Superior temporal gyrus (tissue), 1 donor: ENCODE data around the gene TPST2.

Experiments used
- DNase-seq: peaks from one replicate; pipeline ENCODE4 v3.0.0-alpha.2; 2016; ENCODE audit errors: extremely low spot score

TPST2 gene

DNA sequence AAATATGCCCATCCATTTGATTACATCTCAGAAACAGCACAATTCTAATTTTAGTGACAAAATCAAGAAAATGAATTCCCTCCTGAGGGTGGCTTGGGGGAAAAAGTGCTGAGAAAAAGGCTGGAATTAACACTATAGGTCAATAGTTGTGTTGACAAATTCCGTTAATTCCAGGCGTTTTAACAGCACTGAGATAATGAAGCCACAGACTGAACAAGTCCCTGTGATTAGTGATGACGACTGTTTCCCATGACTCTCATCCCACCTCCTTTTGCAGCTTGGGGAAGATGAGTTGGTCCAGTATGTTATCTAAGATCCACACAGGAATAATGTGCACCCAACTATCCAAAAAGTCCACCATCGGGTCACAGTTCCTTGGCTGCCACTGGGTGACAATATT lies 93.5 kb downstream of the TPST2 start:
- no peak for DNase-seq

DNA sequence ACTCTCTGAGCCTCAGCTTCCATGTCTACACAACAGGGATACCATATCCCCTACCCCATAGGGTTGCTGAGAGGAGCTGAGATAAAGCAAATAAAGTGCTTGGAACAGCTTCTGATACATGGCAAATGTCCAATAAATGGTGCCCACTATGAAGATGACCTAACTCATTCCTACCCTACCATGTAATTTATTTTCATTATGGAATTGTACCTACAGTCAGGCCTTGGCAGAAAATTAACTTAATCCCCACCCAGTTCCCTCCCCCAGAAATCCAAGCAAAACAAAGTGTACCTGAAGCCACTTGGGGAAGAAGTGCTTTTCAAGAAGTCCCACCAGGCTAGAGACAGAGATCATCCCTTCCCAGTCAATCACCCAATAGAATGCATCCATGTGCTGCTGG lies 95.4 kb downstream of the TPST2 start:
- DNase-seq, result no peak

- no peak for DNase-seq
These were observed 97.7 kb downstream of the TPST2 start for GRCh38 chr22:26492220-26492619.

GRCh38 chr22:26489447-26490036 lies 100.4 kb downstream of the TPST2 start:
- no peak for DNase-seq

DNA sequence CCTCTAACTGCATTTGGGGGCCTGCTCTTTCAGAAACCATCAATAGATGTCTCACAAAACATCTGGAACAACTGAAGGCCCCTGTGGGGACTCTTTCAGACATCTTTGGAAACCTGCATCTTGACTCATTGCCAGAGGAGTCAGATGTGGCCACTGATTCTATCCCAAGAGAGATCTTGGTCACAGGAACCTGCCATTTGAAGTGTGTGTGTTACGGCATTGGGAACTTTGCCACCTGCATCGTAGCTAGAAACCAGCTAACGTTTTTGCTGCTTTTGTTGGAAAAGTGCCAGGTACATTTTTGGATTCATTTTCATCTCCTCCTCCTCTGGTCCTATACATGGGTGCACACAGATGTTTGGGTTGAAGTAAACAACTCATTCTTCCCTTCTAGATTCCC lies 101.9 kb downstream of the TPST2 start:
- DNase-seq, result no peak

GRCh38 chr22:26486394-26486793 lies 103.5 kb downstream of the TPST2 start:
- DNase-seq, result no peak

GRCh38 chr22:26485806-26486390 lies 104.0 kb downstream of the TPST2 start:
- no peak for DNase-seq

DNA sequence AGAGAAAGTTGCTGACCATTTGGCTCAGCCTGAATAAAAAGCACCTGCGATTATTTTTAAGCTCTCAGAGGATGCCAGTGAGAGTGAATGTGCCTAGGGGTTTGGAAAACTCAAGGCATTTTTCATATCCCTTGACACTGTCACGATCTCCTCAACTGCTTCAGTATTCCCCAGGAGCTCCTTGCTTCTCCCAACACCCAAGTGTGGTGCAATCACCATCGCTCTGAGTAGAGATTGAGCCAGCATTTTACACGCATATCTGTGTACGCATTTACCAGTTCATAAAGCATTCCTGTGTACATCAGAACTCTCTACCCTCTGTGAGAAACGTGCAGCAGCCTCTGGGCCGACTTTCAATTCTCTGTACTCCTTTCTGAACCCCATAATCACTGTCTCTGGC lies 104.9 kb downstream of the TPST2 start:
- DNase-seq, result no peak

DNA sequence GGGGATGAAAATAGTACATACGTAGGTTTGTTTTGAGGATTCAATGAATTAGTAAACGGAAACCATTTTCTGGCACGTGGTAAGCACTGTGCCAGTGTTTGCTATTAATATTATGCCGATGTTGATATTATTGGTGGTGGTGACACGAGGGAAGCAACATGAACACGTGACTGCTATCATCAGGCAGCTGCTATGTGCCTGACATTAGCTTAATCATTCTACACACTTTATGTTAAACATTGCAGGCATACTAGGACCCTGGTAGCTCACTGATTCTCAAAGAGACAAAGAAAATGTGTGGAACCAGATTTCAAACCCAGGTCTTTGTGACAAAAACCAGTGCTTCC lies 105.6 kb downstream of the TPST2 start:
- no peak for DNase-seq

DNA sequence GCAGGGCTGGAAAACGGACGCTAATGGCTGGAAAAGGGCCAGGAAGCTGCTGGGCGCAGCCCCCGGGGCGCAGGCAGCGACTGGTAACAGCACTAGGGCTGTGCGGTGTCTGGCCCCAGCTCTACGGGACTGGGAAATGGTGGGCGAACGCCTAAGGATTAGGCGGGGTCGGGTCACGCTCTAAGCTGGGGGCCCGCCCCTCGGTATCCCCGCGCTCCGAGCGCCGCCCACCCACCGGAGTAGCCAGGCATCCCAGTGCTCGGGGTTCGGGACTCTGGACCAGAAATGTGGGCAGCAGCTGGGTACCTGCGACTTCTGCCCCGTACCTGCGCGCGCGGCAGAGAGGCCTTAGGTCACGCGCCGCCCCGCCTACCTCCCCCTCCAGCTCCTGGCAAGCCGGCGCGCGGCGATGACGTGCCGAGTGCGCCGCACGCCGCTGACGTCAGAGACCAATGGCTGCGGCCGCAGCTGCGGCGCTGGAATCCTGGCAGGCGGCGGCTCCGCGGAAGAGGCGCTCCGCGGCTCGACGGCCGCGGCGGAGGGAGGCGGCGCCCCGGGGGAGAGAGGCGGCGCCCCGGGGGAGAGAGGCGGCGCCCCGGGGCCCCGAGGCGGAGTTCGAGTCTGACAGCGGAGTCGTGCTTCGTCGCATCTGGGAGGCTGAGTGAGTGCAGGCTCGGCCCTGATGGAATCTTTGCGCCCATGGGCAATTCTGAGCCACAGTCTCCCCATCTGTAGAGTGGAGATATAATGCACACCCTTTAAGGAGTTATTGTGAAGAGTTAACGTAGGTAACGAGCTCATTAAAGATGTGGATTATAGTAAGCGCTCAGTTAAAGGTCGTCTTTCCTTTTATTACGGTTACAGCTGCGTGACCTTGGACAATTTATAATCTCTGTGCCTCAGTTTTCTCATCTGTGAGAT lies 106.2 kb downstream of the TPST2 start, which contains the start of the genes HPS4 and SRRD:
HPS4 (minus strand) TSS at position 345 of the 921 bp plus-strand sequence. CDS start 2,021 bp downstream, outside the sequence.
SRRD (plus strand) TSS at position 439 of the 921 bp plus-strand sequence; CDS start at position 453, 14 bp downstream.
- DNase-seq, result peak; percentile 87

DNA sequence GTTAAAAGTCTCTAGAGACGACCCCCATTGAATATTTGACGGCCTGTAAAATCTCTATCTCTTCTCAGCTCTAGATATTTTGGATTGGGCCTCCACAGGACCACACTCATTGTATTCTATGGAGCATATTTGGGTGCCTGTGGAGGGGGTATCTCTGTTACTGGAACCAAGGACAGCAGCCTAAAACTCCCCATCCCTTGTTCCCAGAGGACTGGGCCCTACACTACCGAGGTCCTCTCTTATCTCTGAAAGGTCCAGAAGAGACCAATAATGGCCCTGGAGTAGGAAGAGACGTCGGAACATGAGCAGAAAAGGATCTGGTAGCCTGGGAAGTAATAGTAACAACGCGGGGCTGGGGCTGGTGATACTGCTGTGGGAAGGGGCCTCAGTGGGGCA lies 106.9 kb downstream of the TPST2 start:
- DNase-seq, result no peak

- DNase-seq, result no peak
These were observed 107.8 kb downstream of the TPST2 start for GRCh38 chr22:26482161-26482560.

- DNase-seq, result peak; percentile 45
These were observed 108.2 kb downstream of the TPST2 start for GRCh38 chr22:26481694-26482093.

DNA sequence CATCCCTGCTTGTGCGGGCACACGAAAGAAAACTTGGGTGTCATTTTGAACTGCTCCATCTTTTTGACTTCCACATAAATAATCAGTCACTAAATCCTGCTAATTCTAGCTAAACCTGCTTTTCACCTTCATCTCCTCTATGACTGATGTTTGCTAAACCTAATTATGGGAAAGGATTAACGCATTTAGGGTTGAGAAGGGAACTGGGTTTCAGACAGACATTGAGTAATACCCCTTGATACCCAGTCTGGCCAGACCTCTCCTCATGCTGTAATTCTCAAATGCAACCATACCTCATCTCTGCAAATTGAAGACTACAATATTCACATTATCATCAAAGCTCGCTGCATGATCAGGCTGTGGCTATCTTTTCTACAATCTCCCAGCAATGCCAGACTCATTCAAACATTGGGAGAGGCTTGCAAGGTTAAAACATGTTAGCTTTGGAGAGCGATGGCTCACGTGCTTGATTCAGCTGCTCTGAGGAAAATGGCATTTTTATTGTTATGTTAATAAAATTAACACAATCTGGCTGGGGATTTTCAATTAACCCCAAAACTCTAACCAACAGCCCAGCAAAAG lies 108.7 kb downstream of the TPST2 start:
- no peak for DNase-seq

DNA sequence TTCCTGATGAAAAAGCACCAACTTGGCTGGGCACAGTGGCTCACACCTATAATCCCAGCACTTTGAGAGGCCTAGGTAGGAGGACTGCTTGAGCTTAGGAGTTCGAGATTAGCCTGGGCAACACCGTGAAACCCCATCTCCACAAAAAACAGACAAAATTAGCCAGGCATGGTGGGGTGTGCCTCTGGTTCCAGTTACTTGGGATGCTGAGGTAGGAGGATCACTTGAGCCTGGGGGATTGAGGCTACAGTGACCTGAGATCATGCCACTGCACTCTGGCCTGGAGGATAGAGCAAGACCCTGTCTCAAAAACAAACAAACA lies 109.4 kb downstream of the TPST2 start:
- DNase-seq, result no peak

DNA sequence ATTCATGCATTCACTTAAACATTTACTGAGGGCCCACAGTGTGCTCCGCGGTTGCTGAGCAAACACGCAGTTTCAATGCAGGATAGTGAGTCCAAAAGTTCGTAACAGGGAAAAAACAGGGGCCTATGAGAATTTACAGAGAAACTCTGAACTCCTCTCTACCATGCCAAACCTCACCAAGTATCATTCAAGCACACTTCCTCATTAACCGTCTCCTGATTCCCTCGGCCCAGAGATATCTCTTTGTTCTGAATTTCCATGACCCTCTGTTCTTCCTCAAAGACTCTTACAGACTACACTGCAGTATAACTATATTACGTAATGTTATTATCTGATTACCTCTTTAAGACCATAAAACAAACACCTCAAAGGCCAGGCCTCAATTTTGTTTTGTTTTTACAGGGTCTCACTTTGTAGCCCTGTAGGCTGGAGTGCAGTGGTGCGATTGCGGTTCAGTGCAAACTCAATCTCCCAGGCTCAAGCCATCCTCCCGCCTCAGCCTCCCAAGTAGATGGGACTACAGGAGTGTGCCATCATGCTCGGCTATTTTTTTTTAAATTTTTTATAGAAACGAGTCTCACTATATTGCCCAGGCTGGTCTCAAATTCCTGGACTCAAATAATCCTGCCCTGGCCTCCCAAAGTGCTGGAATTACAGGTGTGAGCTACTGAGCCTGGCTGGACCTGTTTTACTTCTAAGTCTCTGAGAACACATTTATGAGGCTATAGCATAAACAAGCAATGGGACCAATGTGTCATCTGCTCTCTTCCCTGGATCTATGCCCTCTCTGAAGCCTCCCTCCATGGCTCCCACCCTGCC lies 109.9 kb downstream of the TPST2 start:
- no peak for DNase-seq

DNA sequence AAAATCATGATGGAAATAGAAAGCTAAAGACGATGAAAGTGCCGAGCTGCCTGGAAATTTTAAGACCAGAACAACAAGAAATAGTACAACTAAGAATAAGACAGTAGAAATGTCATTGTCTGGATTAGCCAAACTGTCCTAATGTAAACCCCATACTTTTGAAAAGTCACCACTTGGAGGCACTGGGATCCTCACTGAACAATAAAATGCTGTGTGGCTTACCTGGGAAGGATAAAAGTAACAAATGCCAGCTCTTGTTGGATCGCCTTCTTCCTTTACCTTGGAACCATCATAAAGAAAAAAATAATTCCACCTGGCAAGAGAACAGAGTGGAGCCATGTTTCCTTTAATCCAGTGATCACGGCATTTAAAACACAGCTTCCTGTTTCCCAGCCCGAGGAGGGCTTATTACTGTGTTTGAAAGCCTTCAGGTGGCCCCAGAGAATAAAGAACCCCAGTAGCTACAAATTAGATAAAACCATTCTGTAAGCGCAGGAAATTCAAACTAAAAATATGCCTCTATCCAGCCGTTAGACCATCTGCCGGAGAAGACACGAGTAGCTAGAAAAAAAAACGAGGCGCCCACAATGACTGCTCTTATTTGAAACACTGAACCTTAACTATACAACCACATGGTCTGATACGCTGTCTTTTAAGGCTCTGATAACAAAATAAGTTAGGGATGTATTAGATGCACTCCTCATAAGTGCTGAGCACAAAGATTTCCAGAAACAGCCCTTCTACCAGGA lies 110.7 kb downstream of the TPST2 start:
- DNase-seq, result peak; percentile 53

- no peak for DNase-seq
These were observed 112.6 kb downstream of the TPST2 start for GRCh38 chr22:26477341-26477731.

DNA sequence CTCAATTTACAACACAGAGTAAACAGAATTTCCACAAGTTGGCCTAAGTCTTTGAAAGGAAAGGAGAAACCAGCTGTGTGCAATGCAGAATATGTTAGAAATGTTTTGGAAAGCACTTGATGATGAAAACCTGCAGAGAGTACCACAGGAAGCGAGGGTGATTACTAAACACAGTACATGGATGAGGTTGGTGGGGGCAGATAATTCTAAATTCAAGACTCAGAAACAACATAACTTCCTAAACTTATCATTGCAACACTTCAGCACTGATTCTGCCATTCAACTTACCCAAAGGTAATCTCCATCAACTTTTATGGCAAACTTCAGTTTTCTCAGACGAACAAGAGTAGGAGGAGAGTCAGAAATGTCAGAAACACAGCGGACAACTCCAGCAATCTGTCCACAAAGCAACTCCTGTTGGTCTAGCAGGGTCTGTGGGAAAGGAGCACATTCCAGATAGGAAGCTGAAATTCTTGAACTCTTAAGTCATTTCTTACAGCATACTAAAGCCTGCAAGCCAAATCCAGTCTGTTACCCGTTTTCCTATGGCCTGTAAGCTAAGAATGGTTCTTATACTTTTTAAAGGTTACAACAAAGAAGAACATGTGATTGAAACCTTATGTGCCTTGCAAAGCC lies 113.1 kb downstream of the TPST2 start:
- DNase-seq, result no peak

DNA sequence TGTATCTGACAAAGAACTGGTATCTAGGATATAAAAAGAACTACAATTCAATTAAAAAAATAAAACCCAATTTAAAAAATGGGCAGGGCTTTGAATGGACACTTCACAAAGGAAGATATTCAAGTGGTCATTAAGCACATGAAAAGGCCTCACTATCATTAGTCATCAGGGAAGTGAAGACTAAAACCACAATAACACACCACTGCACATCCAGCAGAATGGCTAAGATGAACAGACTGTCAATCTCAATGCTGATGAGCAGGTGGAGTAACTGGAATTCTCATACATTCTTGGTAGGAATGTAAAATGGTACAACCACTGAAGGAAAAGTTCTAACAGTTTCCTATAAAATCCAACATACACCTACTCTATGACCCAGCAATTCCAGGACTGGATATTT lies 115.2 kb downstream of the TPST2 start:
- no peak for DNase-seq
